Mesenchymal stem cell (in vitro differentiated cells and primary cell): ENCODE results near the gene MSI1.

Experiments
- DNase-seq: peaks from one replicate; pipeline ENCODE4 v3.0.0-alpha.2; 2013
- H2AFZ ChIP-seq: one replicate; pipeline ENCODE4 v1.6.1; 2013; ENCODE audit warnings: low read depth, mild to moderate bottlenecking, control low read depth, inconsistent platforms, low read length, moderate library complexity
- H2AK5ac ChIP-seq: 2 replicates; pipeline ENCODE4 v1.6.1; 2013; ENCODE audit warnings: low read length, moderate library complexity, mild to moderate bottlenecking, inconsistent platforms; ENCODE audit not compliant: severe bottlenecking
- H2BK120ac ChIP-seq: one replicate; pipeline ENCODE4 v1.6.1; 2013; ENCODE audit warnings: low read depth, mild to moderate bottlenecking, inconsistent platforms, low read length, moderate library complexity
- H2BK12ac ChIP-seq, 2 experiments: one replicate each; pipeline ENCODE4 v1.6.1; 2013; ENCODE audit warnings: inconsistent platforms in 2 of 2, low read length in 2 of 2, mild to moderate bottlenecking in 2 of 2, moderate library complexity in 2 of 2, control low read depth in 1 of 2
- H2BK15ac ChIP-seq: one replicate; pipeline ENCODE4 v1.6.1; 2013; ENCODE audit warnings: mild to moderate bottlenecking, low read depth, inconsistent platforms; ENCODE audit not compliant: poor library complexity, severe bottlenecking
- H2BK5ac ChIP-seq: 2 replicates; pipeline ENCODE4 v1.6.1; 2013; ENCODE audit warnings: low read depth, mild to moderate bottlenecking, low read length, control low read depth, inconsistent platforms; ENCODE audit not compliant: poor library complexity, severe bottlenecking
- H3K14ac ChIP-seq, 2 experiments: one replicate each; pipeline ENCODE4 v1.6.1; 2013; ENCODE audit warnings: inconsistent platforms in 2 of 2, low read length in 2 of 2, control low read depth in 1 of 2, mild to moderate bottlenecking in 1 of 2, moderate library complexity in 1 of 2
- H3K18ac ChIP-seq, 2 experiments: one replicate each; pipeline ENCODE4 v1.6.1; 2013; ENCODE audit warnings: inconsistent platforms in 2 of 2, low read length in 2 of 2, control low read depth in 1 of 2, low read depth in 1 of 2, mild to moderate bottlenecking in 1 of 2
- H3K23ac ChIP-seq, 2 experiments: one replicate each; pipeline ENCODE4 v1.6.1; 2013; ENCODE audit warnings: inconsistent platforms in 2 of 2, low read length in 2 of 2, mild to moderate bottlenecking in 2 of 2, moderate library complexity in 2 of 2, control low read depth in 1 of 2
- H3K27ac ChIP-seq: 2 replicates; pipeline ENCODE4 v1.5.1; 2013; ENCODE audit warnings: mild to moderate bottlenecking, moderate library complexity, low read length, control low read depth, inconsistent platforms; ENCODE audit not compliant: poor library complexity, severe bottlenecking
- H3K27me3 ChIP-seq, 2 experiments: 2 replicates each; pipeline versions ENCODE4 v1.6.1 to v1.7.0; 2013; ENCODE audit warnings: low read length in 2 of 2, mild to moderate bottlenecking in 2 of 2, moderate library complexity in 2 of 2, control low read depth in 1 of 2, inconsistent platforms in 1 of 2; ENCODE audit not compliant: control insufficient read depth in 1 of 2, insufficient read depth in 1 of 2
- H3K36me3 ChIP-seq, 2 experiments: 2 replicates each; pipeline versions ENCODE4 v1.6.1 to v1.7.0; 2013; ENCODE audit warnings: low read length in 2 of 2, control low read depth in 1 of 2, inconsistent platforms in 1 of 2, low read depth in 1 of 2, mild to moderate bottlenecking in 1 of 2; ENCODE audit not compliant: insufficient read depth in 2 of 2, control insufficient read depth in 1 of 2
- H3K4ac ChIP-seq, 2 experiments: one replicate each; pipeline ENCODE4 v1.6.1; 2013; ENCODE audit warnings: inconsistent platforms in 2 of 2, low read length in 2 of 2, mild to moderate bottlenecking in 2 of 2, moderate library complexity in 2 of 2, control low read depth in 1 of 2, low read depth in 1 of 2
- H3K4me1 ChIP-seq: 2 replicates; pipeline ENCODE4 v1.6.1; 2013; ENCODE audit warnings: low read depth, low read length, control low read depth; ENCODE audit not compliant: control insufficient read depth, insufficient read depth
- H3K4me2 ChIP-seq: 2 replicates; pipeline ENCODE4 v1.6.1; 2013; ENCODE audit warnings: low read length, mild to moderate bottlenecking, inconsistent platforms; ENCODE audit not compliant: poor library complexity, severe bottlenecking
- H3K4me3 ChIP-seq, 2 experiments: 2 replicates each; pipeline versions ENCODE4 v1.5.1 to v1.7.0; 2013; ENCODE audit warnings: low read length in 2 of 2, mild to moderate bottlenecking in 2 of 2, control low read depth in 1 of 2, low read depth in 1 of 2; ENCODE audit not compliant: insufficient read depth in 1 of 2
- H3K79me1 ChIP-seq: replicated peaks from 2 replicates; pipeline ENCODE4 v1.6.1; 2013; ENCODE audit warnings: mild to moderate bottlenecking, control low read depth, low read length, inconsistent platforms; ENCODE audit not compliant: poor library complexity, severe bottlenecking
- H3K9ac ChIP-seq: 2 replicates; pipeline ENCODE4 v1.7.0; 2013; ENCODE audit warnings: mild to moderate bottlenecking, low read length, moderate library complexity
- H3K9me3 ChIP-seq: 2 replicates; pipeline ENCODE4 v1.7.0; 2013; ENCODE audit warnings: mild to moderate bottlenecking, low read length; ENCODE audit not compliant: control insufficient read depth
- H4K8ac ChIP-seq: one replicate; pipeline ENCODE4 v1.6.1; 2013; ENCODE audit warnings: inconsistent platforms, mild to moderate bottlenecking, low read length, moderate library complexity
- H4K91ac ChIP-seq: one replicate; pipeline ENCODE4 v1.6.1; 2013; ENCODE audit warnings: mild to moderate bottlenecking, low read length, inconsistent platforms
- WGBS: methylation state at CpG from one replicate; pipeline ENCODE4 v1.1.7; 2013; ENCODE audit warnings: mixed read lengths; 5-methylcytosine and 5-hydroxymethylcytosine counted together

Gene MSI1

DNA sequence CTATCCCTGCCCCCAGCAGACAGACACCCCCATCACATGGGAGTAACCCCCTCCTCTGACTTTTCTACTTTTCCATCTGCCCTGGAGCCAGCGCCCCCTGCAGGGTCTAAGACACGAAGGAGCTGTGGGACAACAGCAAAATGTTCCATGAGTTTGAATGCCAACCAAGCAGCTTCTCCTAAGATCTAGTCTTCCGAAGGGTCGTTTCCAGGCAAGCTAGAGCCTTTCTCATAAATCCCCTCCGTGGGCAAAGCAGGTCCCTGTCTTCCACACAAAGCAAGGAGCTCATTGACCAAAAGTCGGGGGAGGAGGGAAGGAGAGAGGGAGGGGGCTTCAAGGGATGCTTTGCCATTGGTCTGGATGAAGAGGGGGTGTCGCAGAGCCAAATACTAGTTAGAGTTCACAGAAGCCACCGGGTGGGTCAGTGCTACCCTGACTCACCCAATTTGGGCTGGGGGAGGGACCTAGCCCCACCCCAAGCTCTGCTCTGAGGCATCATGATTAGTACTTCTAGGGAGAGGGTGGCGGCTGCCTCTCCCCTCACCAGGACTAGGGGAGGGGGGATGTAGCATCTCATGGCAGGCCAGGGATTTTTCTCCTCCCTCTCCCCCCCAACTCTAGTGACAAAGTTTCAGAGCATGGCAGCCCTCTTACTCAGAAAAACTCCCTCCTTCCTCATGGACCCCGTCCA lies 1.6 kb downstream of the MSI1 start:
- no peak overlapping the region for H3K14ac ChIP-seq
- H3K18ac ChIP-seq: no peak overlapping the region
- H4K8ac ChIP-seq: no peak overlapping the region
- no peak overlapping the region for H3K4me3 ChIP-seq
- H3K9ac ChIP-seq: no peak overlapping the region
- peaks cover 65 to 79% of the 10 kb centered on the region in 2 experiments for H3K27me3 ChIP-seq
- no peak overlapping the region for H2AFZ ChIP-seq
- 23% methylated on average over 9 of the region's 10 CpGs for WGBS
- DNase-seq: no peak
- no peak overlapping the region for H3K27ac ChIP-seq
- no peak overlapping the region for H2BK120ac ChIP-seq
- no peaks in the 10 kb centered on the region for H3K79me1 ChIP-seq
- no peak overlapping the region for H2BK12ac ChIP-seq
- no peak overlapping the region for H3K4me2 ChIP-seq
- no peaks in the 10 kb centered on the region for H3K9me3 ChIP-seq
- no peak overlapping the region for H3K4ac ChIP-seq
- H2BK5ac ChIP-seq: no peak overlapping the region
- no peak overlapping the region for H4K91ac ChIP-seq
- peaks cover 16% of the 10 kb centered on the region for H3K4me1 ChIP-seq
- H3K23ac ChIP-seq: no peak overlapping the region
- H2BK15ac ChIP-seq: peak overlapping the region; percentile 8
- H3K36me3 ChIP-seq: no peaks in the 10 kb centered on the region
- H2AK5ac ChIP-seq: no peak overlapping the region

DNA sequence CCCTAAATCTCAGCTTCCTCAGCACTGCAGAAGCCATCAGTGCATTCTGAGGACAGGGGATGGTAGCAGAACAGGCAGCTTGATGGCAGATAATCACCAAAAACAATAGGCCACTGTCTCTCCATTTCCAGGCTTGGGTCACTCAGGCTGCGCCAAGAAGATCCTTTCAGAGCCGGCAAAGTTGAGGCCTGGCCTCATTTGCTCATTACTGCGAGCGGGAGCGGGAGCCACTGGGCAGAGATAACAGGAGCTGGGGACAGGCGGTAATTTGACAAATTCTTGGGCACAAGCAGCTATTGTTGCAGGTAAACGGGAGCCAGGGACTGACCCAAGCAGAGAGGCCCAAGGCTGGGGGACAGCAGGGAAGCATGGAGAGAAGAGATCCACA lies 2.1 kb downstream of the MSI1 start:
- no peak overlapping the region for H2BK5ac ChIP-seq
- no peak overlapping the region for H3K14ac ChIP-seq
- no peak overlapping the region for H2BK120ac ChIP-seq
- no peak overlapping the region for H2AFZ ChIP-seq
- no peak overlapping the region for H3K18ac ChIP-seq
- H4K8ac ChIP-seq: no peak overlapping the region
- no peak for DNase-seq
- H3K36me3 ChIP-seq: no peaks in the 10 kb centered on the region
- H2BK15ac ChIP-seq: no peak overlapping the region
- peaks cover 21% of the 10 kb centered on the region for H3K4me1 ChIP-seq
- H3K27me3 ChIP-seq: peaks cover 62 to 80% of the 10 kb centered on the region in 2 experiments
- H3K27ac ChIP-seq: no peak overlapping the region
- no peak overlapping the region for H2BK12ac ChIP-seq
- H2AK5ac ChIP-seq: no peak overlapping the region
- no peak overlapping the region for H4K91ac ChIP-seq
- no peaks in the 10 kb centered on the region for H3K9me3 ChIP-seq
- no peak overlapping the region for H3K4me2 ChIP-seq
- 78% methylated on average over 7 of the region's 7 CpGs for WGBS
- H3K4ac ChIP-seq: no peak overlapping the region
- no peak overlapping the region for H3K23ac ChIP-seq
- no peaks in the 10 kb centered on the region for H3K79me1 ChIP-seq
- no peak overlapping the region for H3K9ac ChIP-seq
- H3K4me3 ChIP-seq: no peak overlapping the region

DNA sequence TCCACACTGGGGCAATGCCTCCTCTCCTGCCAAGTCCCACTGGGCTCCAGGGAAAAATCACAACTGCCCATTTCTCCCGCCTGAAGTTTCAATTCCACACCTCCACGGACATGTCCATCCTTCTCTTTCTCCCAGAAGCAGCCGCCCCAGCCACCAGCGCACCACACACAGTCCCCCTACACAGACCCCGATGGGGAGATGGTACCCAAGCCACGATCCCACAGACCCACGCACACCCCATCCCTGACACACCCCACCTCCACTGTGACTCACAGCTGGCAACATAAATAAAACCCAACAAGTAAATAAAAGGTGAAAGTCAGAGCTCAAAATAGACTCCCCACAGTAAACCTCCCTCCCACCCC lies 2.6 kb downstream of the MSI1 start:
- Histone ChIP-seq H3K4me2 (no peak overlapping the region), H3K9ac (no peak overlapping the region), H3K9me3 (no peaks in the 10 kb centered on the region), H2AFZ (no peak overlapping the region), H2AK5ac (no peak overlapping the region), H2BK120ac (no peak overlapping the region), H3K14ac (no peak overlapping the region), H3K4me3 (no peak overlapping the region), H3K23ac (no peak overlapping the region), H2BK12ac (no peak overlapping the region), H4K91ac (no peak overlapping the region), H3K4me1 (peaks cover 24% of the 10 kb centered on the region), H3K79me1 (no peaks in the 10 kb centered on the region), H3K4ac (no peak overlapping the region), H2BK15ac (no peak overlapping the region), H3K27me3 (peaks cover 57 to 76% of the 10 kb centered on the region in 2 experiments), H2BK5ac (no peak overlapping the region), H4K8ac (no peak overlapping the region), H3K18ac (no peak overlapping the region), H3K36me3 (no peaks in the 10 kb centered on the region), H3K27ac (no peak overlapping the region)
- WGBS: 92% methylated on average over 7 of the region's 7 CpGs
- DNase-seq: no peak

DNA sequence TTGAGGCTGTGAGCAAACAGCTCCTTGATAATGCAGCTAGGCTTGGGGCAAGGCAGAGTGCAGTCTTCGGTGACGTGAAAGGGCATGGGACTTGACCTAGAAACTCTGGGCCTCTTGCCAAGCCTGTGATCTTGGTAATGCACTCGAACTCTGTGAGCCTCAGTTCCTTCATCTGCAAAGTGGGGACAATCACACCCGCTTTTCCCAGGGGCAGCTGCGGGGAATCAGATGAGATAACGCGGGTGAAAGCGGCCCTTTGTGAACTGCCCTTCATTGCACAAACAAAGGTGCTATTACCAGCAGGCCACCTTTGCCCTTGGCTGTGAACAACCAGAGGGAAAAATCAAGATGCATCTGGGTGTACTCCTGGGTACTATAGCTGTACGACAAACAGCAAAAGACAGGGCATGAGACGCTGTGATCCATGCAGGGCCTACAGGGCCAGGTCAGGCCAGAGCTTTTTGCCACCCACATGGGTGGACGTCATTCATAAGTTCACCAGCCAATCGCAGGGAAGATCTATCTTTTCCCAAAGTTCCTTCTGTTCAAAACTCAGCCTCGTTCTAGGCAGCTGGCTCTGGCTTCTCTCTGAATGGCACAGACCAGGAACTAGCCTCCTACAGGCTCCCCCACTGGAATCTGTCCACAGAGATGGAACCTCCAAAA lies 3.2 kb downstream of the MSI1 start:
- Histone ChIP-seq H3K4me1 (peaks cover 26% of the 10 kb centered on the region), H3K4me3 (no peak overlapping the region), H3K79me1 (no peaks in the 10 kb centered on the region), H3K18ac (no peak overlapping the region), H2AFZ (no peak overlapping the region), H4K8ac (no peak overlapping the region), H3K4ac (no peak overlapping the region), H2BK12ac (no peak overlapping the region), H3K4me2 (no peak overlapping the region), H3K9me3 (no peaks in the 10 kb centered on the region), H3K23ac (no peak overlapping the region), H2BK15ac (no peak overlapping the region), H2BK120ac (no peak overlapping the region), H4K91ac (no peak overlapping the region), H2AK5ac (no peak overlapping the region), H2BK5ac (no peak overlapping the region), H3K14ac (no peak overlapping the region), H3K27me3 (peaks cover 52 to 73% of the 10 kb centered on the region in 2 experiments), H3K27ac (no peak overlapping the region), H3K9ac (no peak overlapping the region), H3K36me3 (no peaks in the 10 kb centered on the region)
- WGBS: 89% methylated on average over 13 of the region's 13 CpGs
- no peak for DNase-seq
